Neural progenitor cell (in vitro differentiated cells): Measurements from ENCODE around the gene CDX2. TPM values are rescaled to one million over a fixed set of nuclear protein-coding genes. Genes with fewer than 3 reads are reported as not detected.

Source experiments
- DNase-seq: peaks from one replicate; pipeline ENCODE4 v3.0.0-alpha.2; 2016; ENCODE audit warnings: low spot score
- H2AFZ ChIP-seq: fragments of 200-600 bp; sonication (generic); replicated peaks from 2 replicates; pipeline ENCODE4 v1.6.1; 2016; ENCODE audit warnings: antibody characterized with exemption
- H3F3A ChIP-seq: fragments of 200-600 bp; sonication (generic); 2 replicates; pipeline ENCODE4 v1.6.1; 2016; ENCODE audit warnings: antibody characterized with exemption, low read depth
- H3K27ac ChIP-seq: fragments of 200-600 bp; sonication (generic); 2 replicates; pipeline ENCODE4 v1.5.1; 2016; ENCODE audit warnings: mild to moderate bottlenecking
- H3K27me3 ChIP-seq: fragments of 200-600 bp; sonication (generic); 2 replicates; pipeline ENCODE4 v1.6.1; 2016; ENCODE audit warnings: mild to moderate bottlenecking, moderate library complexity
- H3K36me3 ChIP-seq: fragments of 200-600 bp; sonication (generic); 2 replicates; pipeline ENCODE4 v1.5.1; 2016
- H3K4me1 ChIP-seq: fragments of 200-600 bp; sonication (generic); 2 replicates; pipeline ENCODE4 v1.6.1; 2016; ENCODE audit warnings: mixed run types
- H3K4me2 ChIP-seq: fragments of 200-600 bp; sonication (generic); 2 replicates; pipeline ENCODE4 v1.6.1; 2016
- H3K4me3 ChIP-seq: fragments of 200-600 bp; sonication (generic); 2 replicates; pipeline ENCODE4 v1.5.1; 2016
- H3K79me2 ChIP-seq: fragments of 200-600 bp; sonication (generic); 2 replicates; pipeline ENCODE4 v1.6.1; 2016; ENCODE audit warnings: low read depth
- H3K9ac ChIP-seq: fragments of 200-600 bp; sonication (generic); 2 replicates; pipeline ENCODE4 v1.6.1; 2016
- H3K9me3 ChIP-seq: fragments of 200-600 bp; sonication (generic); 2 replicates; pipeline ENCODE4 v1.5.1; 2016; ENCODE audit warnings: low read depth
- H4K20me1 ChIP-seq: fragments of 200-600 bp; sonication (generic); 2 replicates; pipeline ENCODE4 v1.6.1; 2016; ENCODE audit warnings: low read depth
- H3K27ac Mint-ChIP-seq: 3 replicates; pipeline ENCODE4 v1.8.0; 2021; ENCODE audit warnings: mixed read lengths
- H3K27me3 Mint-ChIP-seq: 2 replicates; pipeline ENCODE4 v1.8.0; 2022; ENCODE audit warnings: low read depth, mild to moderate bottlenecking, inconsistent platforms, moderate library complexity, mixed read lengths; ENCODE audit not compliant: insufficient read depth
- H3K36me3 Mint-ChIP-seq: 3 replicates; pipeline ENCODE4 v1.8.0; 2021; ENCODE audit warnings: mixed read lengths
- H3K4me1 Mint-ChIP-seq: 3 replicates; pipeline ENCODE4 v1.8.0; 2021; ENCODE audit warnings: mixed read lengths
- H3K4me3 Mint-ChIP-seq: 3 replicates; pipeline ENCODE4 v1.8.0; 2021; ENCODE audit warnings: mild to moderate bottlenecking, moderate library complexity, mixed read lengths
- H3K9me3 Mint-ChIP-seq: 3 replicates; pipeline ENCODE4 v1.8.0; 2020; ENCODE audit warnings: mixed read lengths
- CTCF ChIP-seq: fragments of 200-600 bp; sonication (generic); IDR thresholded peaks from 2 replicates; pipeline ENCODE4 v1.5.1; 2017; ENCODE audit warnings: antibody characterized with exemption, mild to moderate bottlenecking
- EZH2 ChIP-seq: fragments of 200-600 bp; sonication (generic); IDR thresholded peaks from 2 replicates; pipeline ENCODE4 v1.6.1; 2017; ENCODE audit warnings: antibody characterized with exemption, mild to moderate bottlenecking, moderate library complexity
- EZH2phosphoT487 ChIP-seq: fragments of 200-600 bp; sonication (generic); IDR thresholded peaks from 2 replicates; pipeline ENCODE4 v1.6.1; 2017; ENCODE audit warnings: antibody characterized with exemption
- small RNA-seq: library from RNA; depleted of rRNA; stranded (forward); fragments of <200 nt; gene quantifications from one replicate; pipeline ENCODE3, GENCODE V24; 2015
- total RNA-seq: library from RNA; depleted of rRNA; stranded (reverse); fragments of >200 nt; gene quantifications from 2 replicates; pipeline ENCODE4 v1.2.3, GENCODE V29; 2015; ENCODE audit warnings: low replicate concordance

Gene CDX2
- total RNA-seq, 1 donor from 2014 or later = not detected

GRCh38 chr13:27911521-27911920, 57.6 kb downstream of the CDX2 start:
- Histone ChIP-seq H3K79me2 (no peaks in the 10 kb centered on the region), H3K9ac (no peak overlapping the region), H3K36me3 (no peaks in the 10 kb centered on the region), H3K27ac (no peak overlapping the region), H3K4me1 (no peaks in the 10 kb centered on the region), H3K4me2 (no peak overlapping the region), H3F3A (peaks cover 4% of the 10 kb centered on the region), H3K27me3 (peaks cover 100% of the 10 kb centered on the region), H3K4me3 (no peak overlapping the region), H3K9me3 (no peaks in the 10 kb centered on the region), H4K20me1 (peaks cover 21% of the 10 kb centered on the region), H2AFZ (no peak overlapping the region)
- DNase-seq = no peak
- TF ChIP-seq CTCF = no peak
- no peak for TF ChIP-seq EZH2
- TF ChIP-seq EZH2phosphoT487 = no peak
- H3K4me1 Mint-ChIP-seq = no peaks in the 10 kb centered on the region
- peaks cover 56% of the 10 kb centered on the region for H3K27me3 Mint-ChIP-seq
- no peak overlapping the region for H3K27ac Mint-ChIP-seq
- H3K4me3 Mint-ChIP-seq = no peak overlapping the region
- no peaks in the 10 kb centered on the region for H3K9me3 Mint-ChIP-seq
- H3K36me3 Mint-ChIP-seq = no peaks in the 10 kb centered on the region

Small RNAs within 50 kb of the gene (small RNA-seq; reads per million reads assigned to genes)
- not detected for gene ATP5F1EP2
- gene RN7SL272P = not detected

Other genes starting within 250 kb of the CDX2 start
- gene GSX1, start 176.8 kb downstream of the CDX2 start, total RNA-seq = not detected in 2 replicates
- gene PDX1, start 49.3 kb downstream of the CDX2 start, total RNA-seq = not detected in 2 replicates
- gene URAD, start 19.4 kb upstream of the CDX2 start, total RNA-seq = not detected in 2 replicates
- 0.58 and 0.77 TPM in 2 replicates for gene FLT3, start 131.3 kb upstream of the CDX2 start, total RNA-seq
- 46.1 and 50.1 TPM in 2 replicates for gene PAN3, start 169.2 kb upstream of the CDX2 start, total RNA-seq